ENCODE results near the gene ANKRD30A. TPM values are rescaled to one million over a fixed set of nuclear protein-coding genes. Genes with fewer than 3 reads are reported as not detected.
"Not testable (repeated sequence)": the region's sequence is repeated elsewhere in the genome, so short reads cannot be mapped to it uniquely, and the experiment has no call there.

ANKRD30A gene
- total and polyA plus RNA-seq, 2 experiments from 2014 or later = not detected

DNA sequence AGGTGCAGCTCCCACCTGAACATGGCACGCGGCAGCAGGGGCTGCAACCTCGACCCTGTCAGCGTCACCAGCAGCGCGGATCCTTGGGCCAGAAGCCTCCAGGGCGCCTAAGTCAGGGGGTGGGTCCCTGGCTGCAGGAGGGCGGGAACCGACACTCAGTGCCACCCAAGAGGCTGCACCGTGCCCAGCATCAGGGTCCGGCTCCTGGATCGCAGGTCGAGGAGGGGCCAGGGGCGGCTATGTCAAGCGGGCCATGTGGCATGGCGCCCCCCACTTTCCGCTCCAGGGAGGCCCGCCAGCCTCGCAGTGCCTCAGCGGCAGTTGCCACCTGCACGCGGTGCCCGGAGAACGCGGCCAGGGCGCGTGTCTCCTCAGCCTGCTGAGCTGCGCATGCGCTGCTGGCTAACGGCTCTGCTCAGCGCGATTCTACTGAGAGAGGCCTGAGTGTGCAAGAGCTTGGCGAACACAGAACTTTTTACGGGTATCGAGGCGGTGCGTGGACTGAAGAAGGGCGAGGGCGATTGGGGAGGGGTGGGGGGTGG is at the start of gene ANKRD30A (continued):
- no peak for TF ChIP-seq REST (IDR thresholded peaks at IDR 0.05; ENCODE audit: unreplicated experiment)

DNA sequence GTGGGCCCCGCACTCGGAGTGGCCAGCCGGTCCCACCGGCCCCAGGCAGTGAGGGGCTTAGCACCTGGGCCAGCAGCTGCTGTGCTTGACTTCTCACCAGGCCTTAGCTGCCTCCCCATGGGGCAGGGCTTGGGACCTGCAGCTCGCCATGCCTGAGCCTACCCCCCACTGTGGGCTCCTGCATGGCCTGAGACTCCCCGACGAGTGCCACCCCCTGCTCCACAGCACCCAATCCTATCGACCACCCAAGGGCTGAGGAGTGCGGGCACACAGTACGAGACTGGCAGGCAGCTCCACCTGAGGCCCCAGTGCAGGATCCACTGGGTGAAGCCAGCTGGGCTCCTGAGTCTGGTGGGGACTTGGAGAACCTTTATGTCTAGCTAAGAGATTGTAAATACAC is 49.3 kb upstream of the ANKRD30A start:
- H3K79me2 ChIP-seq (replicated peaks; ENCODE audit: insufficient read depth); H2AFZ ChIP-seq; H3K4me1 Mint-ChIP-seq; DNase-seq (ENCODE audit: low spot score); H3K27ac Mint-ChIP-seq; H3K4me3 ChIP-seq; H3K9me2 ChIP-seq (ENCODE audit: insufficient read depth); H3K36me3 ChIP-seq (ENCODE audit: insufficient read depth); H3K27me3 Mint-ChIP-seq (ENCODE audit: insufficient read depth, low read depth, poor library complexity); H4K20me1 ChIP-seq (replicated peaks; ENCODE audit: insufficient read depth); H3K4me3 Mint-ChIP-seq; H3F3A ChIP-seq (replicated peaks; ENCODE audit: low read depth); H3K27ac ChIP-seq (ENCODE audit: low read depth); H3K4me1 ChIP-seq (ENCODE audit: insufficient read depth); ATAC-seq; H3K4me2 ChIP-seq; H3K27me3 ChIP-seq (ENCODE audit: insufficient read depth): not testable (repeated sequence)
- peaks cover 89% of the 10 kb centered on the region for H3K9me3 Mint-ChIP-seq
- peaks cover 28% of the 10 kb centered on the region; the same call in 2 of the 3 replicates for H3K36me3 Mint-ChIP-seq (ENCODE audit: low read depth)

DNA sequence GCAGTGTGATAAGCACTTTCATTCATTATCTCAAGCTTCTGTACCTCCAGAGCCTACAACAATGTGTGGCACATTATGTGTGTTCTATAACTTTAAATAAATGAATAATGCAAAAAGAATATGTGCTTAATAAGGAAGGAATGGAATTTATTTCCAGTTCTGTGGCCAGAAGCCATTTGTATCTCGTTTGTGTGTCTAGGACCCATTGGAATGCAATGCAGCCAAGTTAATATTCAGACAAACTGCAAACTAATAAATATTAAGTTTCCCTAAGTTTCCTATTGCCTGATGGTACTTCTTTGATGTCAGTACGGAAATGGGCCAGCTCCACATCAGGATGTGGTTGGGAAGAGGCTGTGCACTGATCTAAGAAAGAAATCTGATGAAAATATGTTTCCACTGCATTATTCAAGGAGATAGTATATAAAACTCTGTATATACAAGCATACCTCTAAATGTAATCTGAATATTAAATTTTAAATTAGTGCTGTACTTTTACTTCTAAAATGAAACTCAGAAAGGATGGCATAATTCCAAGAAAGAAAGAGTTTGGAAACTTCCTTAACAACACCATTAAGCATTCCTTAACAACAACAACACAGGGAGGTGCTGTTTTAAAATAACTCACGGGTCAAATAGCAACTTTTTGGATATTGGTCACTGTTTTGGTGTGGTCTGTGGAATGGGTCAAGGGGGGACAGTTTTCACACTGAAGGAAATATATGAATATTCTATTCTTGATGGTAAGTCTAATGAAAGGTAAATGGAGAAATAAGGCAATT is 29.4 kb upstream of the ANKRD30A start:
- Mint-ChIP-seq H3K4me3 (no peak overlapping the region), H3K27me3 (ENCODE audit: insufficient read depth, low read depth, poor library complexity) (no peaks in the 10 kb centered on the region), H3K4me1 (no peaks in the 10 kb centered on the region), H3K9me3 (peaks cover 98% of the 10 kb centered on the region), H3K27ac (no peak overlapping the region), H3K36me3 (ENCODE audit: low read depth) (peaks cover 34% of the 10 kb centered on the region)
- Histone ChIP-seq H3K9me2 (ENCODE audit: insufficient read depth) (no peaks in the 10 kb centered on the region), H2AFZ (no peak overlapping the region), H3K27ac (ENCODE audit: low read depth) (no peak overlapping the region), H4K20me1 (replicated peaks; ENCODE audit: insufficient read depth) (no peaks in the 10 kb centered on the region), H3K79me2 (replicated peaks; ENCODE audit: insufficient read depth) (no peaks in the 10 kb centered on the region), H3F3A (replicated peaks; ENCODE audit: low read depth) (no peaks in the 10 kb centered on the region), H3K4me2 (no peak overlapping the region), H3K36me3 (ENCODE audit: insufficient read depth) (peaks cover 5% of the 10 kb centered on the region; the same call in 1 of the 2 replicates), H3K4me1 (ENCODE audit: insufficient read depth) (no peaks in the 10 kb centered on the region), H3K27me3 (ENCODE audit: insufficient read depth) (no peaks in the 10 kb centered on the region), H3K4me3 (no peak overlapping the region)
- DNase-seq (ENCODE audit: low spot score) (no peak), ATAC-seq (no peak)
- TF ChIP-seq ZNF462 (CRISPR knock-in tag; IDR thresholded peaks at IDR 0.05) (no peak), ZNF331 (CRISPR knock-in tag; IDR thresholded peaks at IDR 0.05; ENCODE audit: low read depth) (no peak), POLR2AphosphoS5 (IDR thresholded peaks at IDR 0.05; ENCODE audit: low read depth) (no peak), ZNF114 (CRISPR knock-in tag; IDR thresholded peaks at IDR 0.05) (no peak), NANOG (IDR thresholded peaks at IDR 0.05; ENCODE audit: borderline replicate concordance) (no peak)
- TF ChIP-seq, protein P1, sequence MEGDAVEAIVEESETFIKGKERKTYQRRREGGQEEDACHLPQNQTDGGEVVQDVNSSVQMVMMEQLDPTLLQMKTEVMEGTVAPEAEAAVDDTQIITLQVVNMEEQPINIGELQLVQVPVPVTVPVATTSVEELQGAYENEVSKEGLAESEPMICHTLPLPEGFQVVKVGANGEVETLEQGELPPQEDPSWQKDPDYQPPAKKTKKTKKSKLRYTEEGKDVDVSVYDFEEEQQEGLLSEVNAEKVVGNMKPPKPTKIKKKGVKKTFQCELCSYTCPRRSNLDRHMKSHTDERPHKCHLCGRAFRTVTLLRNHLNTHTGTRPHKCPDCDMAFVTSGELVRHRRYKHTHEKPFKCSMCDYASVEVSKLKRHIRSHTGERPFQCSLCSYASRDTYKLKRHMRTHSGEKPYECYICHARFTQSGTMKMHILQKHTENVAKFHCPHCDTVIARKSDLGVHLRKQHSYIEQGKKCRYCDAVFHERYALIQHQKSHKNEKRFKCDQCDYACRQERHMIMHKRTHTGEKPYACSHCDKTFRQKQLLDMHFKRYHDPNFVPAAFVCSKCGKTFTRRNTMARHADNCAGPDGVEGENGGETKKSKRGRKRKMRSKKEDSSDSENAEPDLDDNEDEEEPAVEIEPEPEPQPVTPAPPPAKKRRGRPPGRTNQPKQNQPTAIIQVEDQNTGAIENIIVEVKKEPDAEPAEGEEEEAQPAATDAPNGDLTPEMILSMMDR (conservative IDR thresholded peaks at IDR 0.05; ENCODE audit: low read depth in 2 of 2) = no peak

Data from GM23338 (cell line).